B cell (primary cell): Measurements from ENCODE around the gene POGLUT3. TPM values are rescaled to one million over a fixed set of nuclear protein-coding genes. Genes with fewer than 3 reads are reported as not detected.

Experiments used
- ATAC-seq: fragments of 200-7000 bp; cut with Tn5 transposase; one replicate; pipeline ENCODE4 v1.10.0; 2021; ENCODE audit warnings: low read depth, mild to moderate bottlenecking, moderate number of reproducible peaks, moderate library complexity
- CTCF ChIA-PET: fragments of 350-600 bp; sonication (Branson Sonifier 250); formaldehyde crosslinking; loops from one replicate; lab custom pipeline; 2021; ENCODE audit warnings: antibody characterized with exemption, inconsistent platforms; lab: Charles Lee
- POLR2A ChIA-PET: fragments of 350-600 bp; sonication (Branson Sonifier 250); formaldehyde crosslinking; loops from one replicate; lab custom pipeline; 2021; ENCODE audit warnings: antibody characterized with exemption; lab: Charles Lee
- DNase-seq: peaks from one replicate; pipeline ENCODE4 v3.0.0; 2013
- H2AFZ ChIP-seq: 2 replicates; pipeline ENCODE4 v1.6.1; 2012; ENCODE audit warnings: mild to moderate bottlenecking, low read depth, low read length; ENCODE audit not compliant: insufficient read depth, poor library complexity, severe bottlenecking
- H3K27ac ChIP-seq, 2 donors: 1 replicate in 1 of 2; 2 replicates in 1 of 2; pipeline ENCODE4 v1.5.1; 2012 to 2013; ENCODE audit warnings: low read length in 2 of 2, mild to moderate bottlenecking in 2 of 2, moderate library complexity in 1 of 2
- H3K27me3 ChIP-seq, 4 experiments: fragments of 200-600 bp in 1 of 4; sonication (generic) in 1 of 4; replicated peaks in 1 of 4; 1 replicate in 2 of 4; 2 replicates in 2 of 4; pipeline versions ENCODE4 v1.6.1 to v1.7.0; 2013 to 2016; ENCODE audit warnings: low read length in 3 of 4, mild to moderate bottlenecking in 2 of 4, mixed read lengths in 1 of 4, moderate library complexity in 1 of 4; ENCODE audit not compliant: insufficient read depth in 4 of 4, control insufficient read depth in 3 of 4; ENCODE audit errors: control extremely low read depth in 1 of 4
- H3K36me3 ChIP-seq, 2 experiments: replicated peaks in 1 of 2; 1 replicate in 1 of 2; 2 replicates in 1 of 2; pipeline versions ENCODE4 v1.6.1 to v1.7.1; 2013; ENCODE audit warnings: low read length in 1 of 2; ENCODE audit not compliant: insufficient read depth in 2 of 2, control insufficient read depth in 1 of 2; ENCODE audit errors: control extremely low read depth in 1 of 2, extremely low read depth in 1 of 2
- H3K4me1 ChIP-seq, 2 donors: fragments of 200-600 bp in 1 of 2; sonication (generic) in 1 of 2; 1 replicate in 1 of 2; 2 replicates in 1 of 2; pipeline versions ENCODE4 v1.5.1 to v1.6.1; 2013 to 2017; ENCODE audit warnings: low read length in 2 of 2; ENCODE audit not compliant: control insufficient read depth in 2 of 2, insufficient read depth in 2 of 2
- H3K4me2 ChIP-seq: replicated peaks from 2 replicates; pipeline ENCODE3; 2012; ENCODE audit warnings: mild to moderate bottlenecking, low read depth, low read length; ENCODE audit not compliant: poor library complexity, severe bottlenecking
- H3K4me3 ChIP-seq, 5 experiments: fragments of 200-600 bp in 1 of 5; sonication (generic) in 1 of 5; 1 replicate in 3 of 5; 2 replicates in 2 of 5; pipeline versions ENCODE4 v1.5.1 to v1.7.0; 2011 to 2016; ENCODE audit warnings: low read length in 4 of 5, mild to moderate bottlenecking in 4 of 5, low read depth in 2 of 5, control low read depth in 1 of 5, moderate library complexity in 1 of 5; ENCODE audit not compliant: insufficient read depth in 1 of 5; ENCODE audit errors: control extremely low read depth in 1 of 5, extremely low read depth in 1 of 5
- H3K79me2 ChIP-seq: fragments of 200-600 bp; sonication (generic); one replicate; pipeline ENCODE4 v1.6.0; 2016; ENCODE audit warnings: low read length; ENCODE audit not compliant: control insufficient read depth, insufficient read depth
- H3K9ac ChIP-seq: fragments of 200-600 bp; sonication (generic); 2 replicates; pipeline ENCODE4 v1.6.1; 2017; ENCODE audit warnings: mild to moderate bottlenecking, low read length, moderate library complexity
- H3K9me3 ChIP-seq, 3 donors: one replicate each; pipeline versions ENCODE4 v1.6.1 to v1.7.1; 2013; ENCODE audit warnings: low read length in 2 of 3; ENCODE audit not compliant: control insufficient read depth in 2 of 3, insufficient read depth in 1 of 3; ENCODE audit errors: control extremely low read depth in 1 of 3
- H4K20me1 ChIP-seq: 2 replicates; pipeline ENCODE4 v1.6.0; 2012; ENCODE audit warnings: mild to moderate bottlenecking, low read length; ENCODE audit not compliant: insufficient read depth, control insufficient read depth, poor library complexity, severe bottlenecking
- H3K27ac Mint-ChIP-seq: one replicate; pipeline ENCODE4 v1.8.0; 2021; ENCODE audit warnings: mixed read lengths
- H3K27me3 Mint-ChIP-seq: one replicate; pipeline ENCODE4 v1.8.0; 2021; ENCODE audit warnings: mixed read lengths
- H3K4me1 Mint-ChIP-seq: one replicate; pipeline ENCODE4 v1.8.0; 2021; ENCODE audit warnings: mixed read lengths
- H3K4me3 Mint-ChIP-seq: one replicate; pipeline ENCODE4 v1.8.0; 2021; ENCODE audit warnings: mixed read lengths
- H3K9me3 Mint-ChIP-seq: one replicate; pipeline ENCODE4 v1.8.0; 2022; ENCODE audit warnings: mixed read lengths; ENCODE audit not compliant: insufficient read depth
- CTCF ChIP-seq: fragments of 200-600 bp; IDR thresholded peaks from one replicate; pipeline ENCODE4 v1.8.0; 2022; ENCODE audit warnings: antibody characterized with exemption, mild to moderate bottlenecking
- EZH2 ChIP-seq: IDR thresholded peaks from 2 replicates; pipeline ENCODE4 v1.6.1; 2012; ENCODE audit warnings: borderline replicate concordance, low read depth, mild to moderate bottlenecking, moderate library complexity, low read length; ENCODE audit not compliant: insufficient read depth, poor library complexity, severe bottlenecking
- WGBS: methylation state at CpG from one replicate; pipeline ENCODE4 v1.1.5; 2013; ENCODE audit warnings: missing lambda C conversion rate; ENCODE audit not compliant: insufficient coverage; 5-methylcytosine and 5-hydroxymethylcytosine counted together
- intact Hi-C: fragments of 100-400 bp; cut with micrococcal nuclease; formaldehyde crosslinking; loops from one replicate; pipeline ENCODE4 v1.10.0; 2022
- polyA plus RNA-seq: library from polyadenylated mRNA; depleted of rRNA; stranded (reverse); fragments of >200 nt; gene quantifications from 2 replicates; pipeline ENCODE4 v1.2.3, GENCODE V29; 2012
- total RNA-seq, 2 donors: library from RNA; stranded (reverse); fragments of 120-200 nt in 1 of 2; gene quantifications; 1 replicate in 1 of 2; 2 replicates in 1 of 2; pipeline versions ENCODE4 v1.2.3 to v1.2.4, GENCODE V29; 2013 to 2022

POGLUT3 gene
- total and polyA plus RNA-seq, 2 donors (not counting 1 experiment from before 2014, with no cell fraction given): 1.8 to 3.4 TPM

- WGBS: 100% methylated on average over 1 of the region's 2 CpGs
- ChIA-PET POLR2A (no interaction called here), CTCF (no interaction called here)
- ATAC-seq (no peak), DNase-seq (no peak)
- Mint-ChIP-seq H3K4me1 (no peaks in the 10 kb centered on the region), H3K27ac (no peak overlapping the region), H3K4me3 (no peak overlapping the region), H3K9me3 (peaks cover 2% of the 10 kb centered on the region), H3K27me3 (peaks cover 24% of the 10 kb centered on the region)
- TF ChIP-seq EZH2 (no peak), CTCF (no peak)
- Histone ChIP-seq H3K36me3 (no peaks in the 10 kb centered on the region), H3K4me2 (no peak overlapping the region), H2AFZ (no peak overlapping the region), H3K9me3 (no peaks in the 10 kb centered on the region), H3K79me2 (no peaks in the 10 kb centered on the region), H3K9ac (no peak overlapping the region), H3K27me3 (peaks cover 0 to 5% (median 0%) of the 10 kb centered on the region in 4 experiments), H3K27ac (no peak overlapping the region), H3K4me3 (no peak overlapping the region), H3K4me1 (no peaks in the 10 kb centered on the region), H4K20me1 (no peaks in the 10 kb centered on the region)
- intact Hi-C loops: no loop called here
Measured at GRCh38 chr11:108511851-108512474, 13.8 kb upstream of the POGLUT3 start.

- TF ChIP-seq CTCF (no peak), EZH2 (no peak)
- Mint-ChIP-seq H3K4me3 (no peak overlapping the region), H3K27me3 (peaks cover 22% of the 10 kb centered on the region), H3K4me1 (no peaks in the 10 kb centered on the region), H3K27ac (no peak overlapping the region), H3K9me3 (peaks cover 2% of the 10 kb centered on the region)
- Histone ChIP-seq H3K9ac (no peak overlapping the region), H3K79me2 (no peaks in the 10 kb centered on the region), H3K9me3 (no peaks in the 10 kb centered on the region), H3K4me1 (no peaks in the 10 kb centered on the region), H3K27ac (no peak overlapping the region), H3K27me3 (peaks cover 0 to 5% (median 0%) of the 10 kb centered on the region in 4 experiments), H3K4me3 (no peak overlapping the region), H4K20me1 (no peaks in the 10 kb centered on the region), H2AFZ (no peak overlapping the region), H3K36me3 (no peaks in the 10 kb centered on the region), H3K4me2 (no peak overlapping the region)
- intact Hi-C loops: no loop called here
- no peak for ATAC-seq
- CTCF ChIA-PET: no interaction called here
- POLR2A ChIA-PET: interaction anchor here (0.5 kb wide), 1 partner anchor 108 kb away, joined by 3 read pairs; no protein-coding TSS in a partner anchor
- 96% methylated on average over 2 of the region's 3 CpGs for whole genome bisulfite sequencing
- DNase-seq: no peak
Measured at GRCh38 chr11:108508653-108509593, 10.7 kb upstream of the POGLUT3 start.
